HG03045 (cell line): ENCODE data around the gene SMOC1.

Experiments used
- ATAC-seq: cut with Tn5 transposase; IDR thresholded peaks from one replicate; pipeline ENCODE4 v1.9.1; 2021; ENCODE audit warnings: mild to moderate bottlenecking, moderate library complexity; ENCODE audit not compliant: unreplicated experiment

SMOC1 gene

DNA sequence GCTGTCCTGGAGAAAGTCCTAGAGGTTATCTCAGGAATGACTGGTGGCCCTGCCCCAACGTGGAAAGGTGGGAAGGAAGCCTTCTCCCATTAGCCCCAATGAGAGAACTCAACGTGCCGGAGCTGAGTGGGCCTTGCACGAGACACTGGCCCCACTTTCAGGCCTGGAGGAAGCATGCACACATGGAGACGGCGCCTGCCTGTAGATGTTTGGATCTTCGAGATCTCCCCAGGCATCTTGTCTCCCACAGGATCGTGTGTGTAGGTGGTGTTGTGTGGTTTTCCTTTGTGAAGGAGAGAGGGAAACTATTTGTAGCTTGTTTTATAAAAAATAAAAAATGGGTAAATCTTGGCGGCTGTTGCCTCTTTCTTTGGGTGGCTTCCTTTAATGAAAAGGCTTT lies 152.8 kb downstream of the SMOC1 start:
- no peak for ATAC-seq

DNA sequence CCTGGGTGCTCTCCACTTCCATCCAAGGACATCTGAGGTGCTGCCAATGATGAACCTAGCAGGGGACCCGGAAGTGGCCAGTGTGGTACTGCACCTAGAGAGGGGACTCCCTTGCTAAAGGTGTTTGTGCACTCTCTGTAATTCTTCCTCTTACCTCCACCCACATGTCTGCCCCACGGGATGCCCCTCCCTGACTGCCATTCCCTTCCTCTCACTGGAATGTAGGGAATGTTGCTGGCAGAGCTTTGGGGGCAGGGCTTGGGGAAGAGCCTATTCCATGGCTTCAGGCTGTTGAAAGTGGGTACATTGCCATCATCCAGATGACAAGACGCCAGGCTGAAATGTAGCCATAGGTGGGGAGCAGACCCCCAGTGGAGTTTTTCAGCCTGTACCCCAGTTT lies 153.2 kb downstream of the SMOC1 start:
- ATAC-seq, result no peak

GRCh38 chr14:70033116-70033515 lies 153.9 kb downstream of the SMOC1 start:
- no peak for ATAC-seq

DNA sequence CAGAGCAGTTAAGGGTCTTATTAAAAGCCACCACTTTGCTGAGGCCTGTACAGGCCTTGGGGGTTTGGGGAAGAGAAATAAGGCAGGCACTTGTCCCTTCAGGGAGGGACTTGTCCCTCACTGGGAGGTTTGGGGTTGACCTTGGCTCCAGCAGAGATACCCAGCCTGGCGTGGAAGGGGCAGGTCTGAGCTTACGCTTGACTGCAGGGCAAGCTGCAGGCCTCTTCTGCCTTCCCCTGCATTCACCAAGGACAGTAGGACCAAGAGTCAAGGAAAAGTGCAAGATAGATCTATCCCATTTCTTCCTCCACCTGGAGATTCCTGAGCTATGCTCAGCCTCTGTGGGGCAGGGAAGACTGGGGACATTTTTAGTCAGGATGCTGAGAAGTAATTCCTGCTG lies 154.3 kb downstream of the SMOC1 start:
- ATAC-seq, result no peak

GRCh38 chr14:70034257-70034656 lies 155.0 kb downstream of the SMOC1 start:
- no peak for ATAC-seq

DNA sequence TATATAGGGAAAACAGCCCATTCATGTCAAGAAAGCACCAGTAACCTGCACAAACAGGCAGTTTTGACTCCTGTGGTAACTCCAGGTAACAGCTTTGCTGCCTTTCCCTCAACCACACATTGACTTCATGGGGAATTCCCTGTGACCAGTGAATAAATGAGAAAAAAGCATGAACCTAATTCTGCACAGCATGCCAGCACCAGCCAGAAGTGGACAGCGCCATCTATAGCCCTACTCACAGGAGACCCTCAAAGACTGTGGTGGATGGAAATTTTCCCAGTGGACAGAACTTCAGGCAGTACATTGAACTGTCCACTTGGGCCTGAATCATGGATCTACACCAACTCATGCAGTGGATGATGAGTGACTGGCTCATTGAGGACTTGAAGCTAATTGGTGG lies 157.4 kb downstream of the SMOC1 start:
- ATAC-seq, result no peak

GRCh38 chr14:70043001-70043400 lies 163.8 kb downstream of the SMOC1 start:
- ATAC-seq, result no peak

- no peak for ATAC-seq
These were observed 166.1 kb downstream of the SMOC1 start for GRCh38 chr14:70045310-70045709.

DNA sequence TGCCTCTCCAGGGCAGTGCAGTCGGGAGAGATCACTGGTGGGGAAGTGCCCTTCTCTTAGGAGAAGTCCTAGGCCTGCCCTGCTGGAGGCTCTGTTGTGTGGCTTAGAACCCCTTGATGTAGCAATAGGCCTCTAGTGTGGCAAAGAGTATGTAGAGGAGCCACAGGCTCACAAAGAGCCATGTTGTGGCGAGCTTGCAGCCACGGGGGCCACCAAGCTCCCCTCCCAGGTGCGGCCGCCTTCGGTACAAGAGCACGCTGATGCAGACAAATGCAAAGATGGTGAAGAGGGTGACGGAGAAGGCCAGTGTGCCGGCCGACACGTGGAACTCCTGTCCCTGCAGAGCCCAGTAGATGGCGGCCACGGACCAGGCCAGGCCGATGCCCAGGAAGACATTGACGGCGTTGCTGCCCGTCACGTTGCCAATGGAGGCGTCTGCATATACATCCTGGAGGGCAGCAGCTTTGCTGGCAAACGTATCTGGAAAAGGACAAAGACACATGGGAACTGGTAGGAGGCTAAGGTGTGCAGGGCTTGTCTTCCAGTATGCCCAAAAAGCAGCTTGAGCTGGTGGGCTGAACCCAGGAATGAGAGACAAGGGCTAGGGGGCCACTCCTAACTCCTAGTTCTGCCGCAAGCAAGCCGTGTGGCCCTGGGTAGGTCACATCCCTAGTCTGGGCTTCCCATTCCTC lies 166.8 kb downstream of the SMOC1 start:
- no peak for ATAC-seq

DNA sequence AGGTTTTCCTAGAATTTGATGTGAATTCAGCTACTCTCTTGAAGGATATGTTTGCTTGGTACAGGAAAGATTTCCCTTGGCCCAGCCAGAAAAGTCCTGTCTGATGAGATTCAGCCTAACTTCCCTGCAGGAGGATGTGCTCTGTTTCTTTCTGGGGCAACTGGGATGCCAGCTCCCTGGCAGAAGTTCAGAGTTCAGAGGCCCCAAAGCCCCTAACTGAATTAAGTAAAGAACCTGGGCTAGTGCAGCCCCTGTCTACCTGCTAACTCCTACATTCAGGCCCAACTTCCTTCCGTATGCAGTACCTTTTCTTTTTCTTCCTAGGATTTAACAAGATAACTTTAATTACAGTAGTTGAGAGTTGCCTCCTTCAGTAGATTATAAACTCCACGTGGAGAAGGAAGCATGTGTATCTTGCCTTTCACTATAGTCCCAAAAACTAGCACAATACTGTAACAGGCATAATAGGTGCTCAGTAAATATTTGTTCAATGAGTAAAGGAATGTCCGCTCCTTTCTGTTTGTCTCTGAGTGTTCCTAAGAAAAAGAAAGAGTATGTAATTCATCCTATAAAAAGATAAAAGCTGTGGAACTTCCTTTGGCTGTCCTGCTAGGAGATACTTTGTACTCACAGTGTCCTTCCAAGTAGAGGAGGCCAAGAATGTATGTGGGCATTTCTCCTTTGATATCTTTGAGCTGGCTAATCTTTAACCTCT lies 168.5 kb downstream of the SMOC1 start:
- ATAC-seq, result no peak

GRCh38 chr14:70048313-70048654 lies 169.1 kb downstream of the SMOC1 start:
- ATAC-seq, result no peak

GRCh38 chr14:70049605-70050004 lies 170.4 kb downstream of the SMOC1 start:
- ATAC-seq, result no peak

- ATAC-seq, result no peak
These were observed 170.9 kb downstream of the SMOC1 start for GRCh38 chr14:70050136-70050535.

- ATAC-seq, result no peak
These were observed 173.8 kb downstream of the SMOC1 start for GRCh38 chr14:70052990-70053389.

DNA sequence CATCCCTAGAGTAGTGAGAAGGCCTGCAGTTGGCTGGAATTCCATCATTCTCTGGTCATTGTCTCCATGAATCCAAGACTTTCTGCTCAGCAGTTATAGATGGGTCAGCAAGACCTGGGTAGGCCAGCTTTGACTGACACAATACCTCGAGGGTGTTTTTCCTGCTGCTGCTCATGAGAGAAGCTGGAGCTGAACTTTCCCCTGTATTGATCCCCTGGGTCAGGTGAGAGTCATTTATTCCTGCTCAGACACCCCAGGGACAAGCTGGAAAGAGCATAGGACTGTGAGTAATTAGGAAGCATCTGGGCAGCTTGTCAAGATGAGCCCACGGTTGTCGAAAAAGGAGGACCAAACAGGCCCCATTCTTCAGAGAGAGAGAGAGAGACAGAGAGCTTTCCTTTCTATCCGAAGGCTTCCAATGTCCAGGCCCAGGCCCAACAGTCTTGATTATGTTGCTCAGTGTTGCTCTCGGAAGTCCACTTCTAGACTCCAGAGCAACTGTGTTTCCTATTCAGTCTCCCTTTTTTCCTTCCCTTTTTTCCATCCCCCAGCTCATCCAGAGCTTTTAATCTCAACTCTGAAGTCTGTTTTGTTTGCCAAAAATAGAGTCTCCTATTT lies 178.4 kb downstream of the SMOC1 start:
- ATAC-seq, result no peak

GRCh38 chr14:70059545-70059944 lies 180.3 kb downstream of the SMOC1 start:
- no peak for ATAC-seq

- ATAC-seq, result no peak
These were observed 181.9 kb downstream of the SMOC1 start for GRCh38 chr14:70061108-70061507.

DNA sequence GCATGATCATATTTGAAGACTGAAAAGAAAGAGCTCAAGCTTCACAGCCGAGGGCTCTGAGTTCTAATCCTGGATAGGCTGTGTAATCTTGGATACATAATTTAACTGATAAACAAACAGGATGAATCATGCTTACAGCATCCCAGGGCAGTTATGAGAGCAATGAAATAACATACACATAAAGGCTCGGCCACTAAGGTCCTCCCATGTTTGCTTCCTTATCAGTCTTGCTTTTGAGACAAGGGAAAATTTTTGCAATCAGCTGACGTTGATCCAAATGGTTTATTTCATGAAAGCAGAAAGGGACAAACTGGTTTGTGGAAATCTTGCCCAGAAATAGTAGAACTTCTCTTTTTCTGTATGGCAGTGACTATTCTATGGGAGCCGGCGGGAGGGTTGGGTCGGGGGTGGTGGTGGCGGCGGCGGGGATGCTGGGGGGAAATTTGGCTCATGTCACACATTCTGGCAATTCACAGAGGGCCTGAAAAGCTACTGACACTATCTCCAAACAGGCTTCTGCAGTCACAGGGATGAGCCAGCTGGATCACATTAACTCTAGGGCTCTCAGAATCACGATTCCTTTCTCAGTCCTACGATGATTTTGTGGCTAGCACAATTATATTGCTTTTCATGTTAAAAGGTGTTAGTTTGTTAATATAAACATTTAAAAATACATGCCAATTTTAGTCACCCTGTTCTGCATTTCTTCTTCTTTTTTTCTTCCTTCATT lies 185.1 kb downstream of the SMOC1 start:
- ATAC-seq, result no peak

DNA sequence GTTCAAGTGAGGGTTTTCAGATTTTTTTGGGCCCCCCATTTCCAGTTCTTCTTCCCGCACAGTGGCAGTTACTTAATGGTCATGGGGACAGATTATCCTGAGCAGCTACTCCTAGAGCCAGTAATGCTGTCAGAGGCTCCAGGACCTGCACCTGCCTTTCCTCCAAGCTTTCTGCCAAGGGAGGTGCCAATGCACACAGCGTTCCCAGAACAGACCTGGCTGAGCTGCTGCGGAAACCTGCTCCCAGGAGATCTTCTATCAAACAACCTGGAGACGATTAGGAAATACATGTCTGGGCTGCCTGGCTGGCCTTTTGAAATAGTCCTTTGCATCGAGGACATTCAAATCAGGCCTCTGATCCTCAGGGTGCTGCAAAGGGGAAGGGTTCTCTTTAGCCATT lies 188.6 kb downstream of the SMOC1 start:
- no peak for ATAC-seq

DNA sequence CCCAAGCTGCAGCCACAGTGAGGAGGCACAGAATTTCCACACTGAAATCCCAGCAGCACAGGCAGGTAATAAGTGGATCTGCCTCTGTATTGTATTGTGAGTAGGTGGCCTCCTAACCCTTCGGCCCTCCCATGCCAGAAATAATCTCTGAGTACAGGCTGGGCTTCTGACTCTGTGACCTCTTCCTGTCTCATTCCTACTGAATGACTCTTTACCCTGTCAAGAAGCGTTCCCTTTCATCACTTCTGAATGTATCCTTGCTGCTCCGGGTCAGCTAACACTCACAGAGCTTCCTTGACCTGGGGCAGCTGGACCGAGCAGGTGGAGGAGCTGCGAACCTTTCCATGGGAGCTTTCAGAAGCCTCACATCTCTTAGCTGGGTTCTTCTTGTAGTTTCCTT lies 190.0 kb downstream of the SMOC1 start:
- no peak for ATAC-seq

DNA sequence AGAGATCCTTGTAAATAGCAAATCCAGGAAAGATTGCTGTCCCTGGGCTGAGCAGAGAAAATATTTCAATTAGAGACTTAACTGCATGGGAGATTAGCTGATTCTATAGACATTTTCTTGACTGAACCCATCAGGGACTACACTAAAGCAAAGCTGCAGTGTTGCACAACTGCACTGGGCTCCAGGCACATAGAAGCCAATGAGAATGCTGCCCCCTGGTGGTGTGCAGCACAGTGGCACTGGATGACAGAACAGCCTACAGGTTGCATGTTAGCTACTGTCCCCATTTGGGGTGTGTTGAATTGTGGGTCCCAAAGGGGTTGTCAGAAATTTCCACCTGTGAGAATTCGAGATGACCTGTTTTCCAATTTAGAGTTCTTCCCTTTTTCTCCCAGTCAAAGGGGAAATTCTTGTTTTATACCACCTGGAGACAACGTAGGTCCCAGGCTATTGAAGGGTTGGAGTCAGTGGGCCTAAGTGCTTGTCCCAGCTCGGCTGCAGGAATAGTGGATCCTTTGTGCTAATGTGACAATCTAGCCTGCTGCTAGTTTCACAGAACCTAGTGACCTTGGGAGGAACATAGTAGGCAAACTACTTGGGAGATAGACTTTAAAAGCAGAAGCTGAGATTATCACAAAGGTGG lies 194.8 kb downstream of the SMOC1 start:
- no peak for ATAC-seq
